AG04450 (cell line): Measurements from ENCODE around the gene TMEM145. TPM values are rescaled to one million over a fixed set of nuclear protein-coding genes. Genes with fewer than 3 reads are reported as not detected.

ENCODE experiments used
- CTCF ChIA-PET: fragments of 300-600, 350-600 bp; formaldehyde crosslinking; extraction: SDS; loops from one replicate; lab custom pipeline; 2022; ENCODE audit warnings: antibody characterized with exemption, inconsistent platforms; lab: Charles Lee
- POLR2A ChIA-PET: fragments of 350-600 bp; formaldehyde crosslinking; extraction: SDS; loops from one replicate; lab custom pipeline; 2021; ENCODE audit warnings: antibody characterized with exemption, inconsistent platforms; lab: Yijun Ruan, JAX
- DNase-seq: peaks from one replicate; pipeline ENCODE4 v3.0.0-alpha.2; 2011; ENCODE audit warnings: low read depth, low spot score
- H3K27ac ChIP-seq: one replicate; pipeline ENCODE4 v1.5.1; 2012; ENCODE audit warnings: low read depth, low read length, control low read depth
- H3K27me3 ChIP-seq: one replicate; pipeline ENCODE4 v1.6.0; 2012; ENCODE audit warnings: low read length; ENCODE audit not compliant: control insufficient read depth, insufficient read depth
- H3K4me3 ChIP-seq: 2 replicates; pipeline ENCODE4 v1.5.1; 2011; ENCODE audit warnings: mild to moderate bottlenecking, low read depth, low read length, control low read depth
- H3K9me3 ChIP-seq: 2 replicates; pipeline ENCODE4 v1.5.1; 2012; ENCODE audit warnings: low read length; ENCODE audit not compliant: control insufficient read depth, insufficient read depth
- polyA plus RNA-seq: library from polyadenylated mRNA; depleted of rRNA; stranded (reverse); fragments of >200 nt; gene quantifications from 2 replicates; pipeline ENCODE4 v1.2.3, GENCODE V29; 2011
- TF ChIP-seq, protein P1 (sequence below): IDR thresholded peaks from 2 replicates; pipeline ENCODE4 v1.5.1; 2011; ENCODE audit warnings: low read depth, low read length, control low read depth, inconsistent platforms

Gene TMEM145
- polyA plus RNA-seq, 1 experiment = not detected

- POLR2A ChIA-PET = interaction anchor here (0.6 to 2.3 kb wide), 2 partner anchors 12 to 22 kb away, joined by 3 to 10 read pairs; no protein-coding TSS in a partner anchor
- Histone ChIP-seq H3K9me3 (no peaks in the 10 kb centered on the region; the same call in 1 of the 2 replicates), H3K27me3 (no peaks in the 10 kb centered on the region), H3K4me3 (peak within 1 kb of the TSS; percentile 94), H3K27ac (peak within 1 kb of the TSS; percentile 98)
- TF ChIP-seq, protein P1, sequence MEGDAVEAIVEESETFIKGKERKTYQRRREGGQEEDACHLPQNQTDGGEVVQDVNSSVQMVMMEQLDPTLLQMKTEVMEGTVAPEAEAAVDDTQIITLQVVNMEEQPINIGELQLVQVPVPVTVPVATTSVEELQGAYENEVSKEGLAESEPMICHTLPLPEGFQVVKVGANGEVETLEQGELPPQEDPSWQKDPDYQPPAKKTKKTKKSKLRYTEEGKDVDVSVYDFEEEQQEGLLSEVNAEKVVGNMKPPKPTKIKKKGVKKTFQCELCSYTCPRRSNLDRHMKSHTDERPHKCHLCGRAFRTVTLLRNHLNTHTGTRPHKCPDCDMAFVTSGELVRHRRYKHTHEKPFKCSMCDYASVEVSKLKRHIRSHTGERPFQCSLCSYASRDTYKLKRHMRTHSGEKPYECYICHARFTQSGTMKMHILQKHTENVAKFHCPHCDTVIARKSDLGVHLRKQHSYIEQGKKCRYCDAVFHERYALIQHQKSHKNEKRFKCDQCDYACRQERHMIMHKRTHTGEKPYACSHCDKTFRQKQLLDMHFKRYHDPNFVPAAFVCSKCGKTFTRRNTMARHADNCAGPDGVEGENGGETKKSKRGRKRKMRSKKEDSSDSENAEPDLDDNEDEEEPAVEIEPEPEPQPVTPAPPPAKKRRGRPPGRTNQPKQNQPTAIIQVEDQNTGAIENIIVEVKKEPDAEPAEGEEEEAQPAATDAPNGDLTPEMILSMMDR = no peak
- DNase-seq = peak; percentile 100
- CTCF ChIA-PET = no interaction called here
Measured at GRCh38 chr19:42268704-42269477, 44.2 kb upstream of the TMEM145 start, which contains the start of gene CIC. Gene CIC, plus strand, starts transcription at chr19:42269252. Its CDS starts 2,532 bp downstream, at chr19:42271784.

DNA sequence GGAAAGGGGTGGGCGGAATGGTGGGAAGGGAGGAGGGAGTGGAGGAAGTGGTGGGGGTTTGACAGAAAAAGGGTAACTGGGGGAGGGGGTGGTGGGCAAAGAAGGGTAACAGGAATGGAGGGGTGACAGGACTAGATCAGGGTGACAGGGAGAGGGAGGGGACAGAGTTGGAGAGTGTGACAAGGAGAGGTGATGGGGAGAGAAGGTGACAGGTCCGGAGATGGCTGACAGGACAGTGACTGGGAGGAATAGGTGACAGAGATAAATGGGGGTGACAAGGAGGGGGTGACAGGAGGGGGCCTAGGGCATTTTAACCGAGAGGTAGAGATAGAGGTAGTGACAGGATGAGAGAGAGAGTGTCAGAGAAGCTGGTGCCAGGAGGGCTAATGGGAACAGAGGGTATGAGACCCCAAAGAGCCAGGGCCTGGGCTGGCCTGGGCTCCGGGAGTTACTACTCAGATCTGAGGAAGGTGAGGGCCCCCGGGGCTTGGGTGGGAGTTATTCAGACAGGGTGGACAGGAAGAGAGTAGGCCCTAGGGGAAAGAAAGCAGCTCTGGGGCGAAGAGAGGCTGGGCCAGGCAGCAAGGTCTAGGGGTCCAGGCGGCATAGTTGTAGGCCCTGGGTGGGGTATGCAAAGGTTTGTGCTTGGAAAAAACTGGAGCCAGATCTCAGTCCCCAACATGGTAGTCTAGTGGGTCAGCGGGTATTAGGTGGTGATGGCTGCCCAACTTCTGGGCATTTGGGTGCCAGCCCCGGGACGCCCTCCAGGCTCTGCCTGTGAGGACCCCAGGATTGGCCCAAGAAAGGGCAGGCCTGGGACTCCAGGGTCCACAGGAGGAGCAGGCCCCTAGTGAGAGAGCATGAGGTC, 43.4 kb upstream of the TMEM145 start:
- Histone ChIP-seq H3K27me3 (no peaks in the 10 kb centered on the region), H3K9me3 (no peaks in the 10 kb centered on the region; the same call in 1 of the 2 replicates), H3K4me3 (peak overlapping the region; percentile 89), H3K27ac (peak overlapping the region; percentile 88)
- ChIA-PET POLR2A (interaction anchor here (0.5 to 2.3 kb wide), 5 partner anchors 10 to 62 kb away, joined by 4 to 13 read pairs (median 8); no protein-coding TSS in a partner anchor), CTCF (interaction anchor here (2.0 kb wide), 1 partner anchor 10 kb away, joined by 22 read pairs; no protein-coding TSS in a partner anchor)
- no peak for DNase-seq
- TF ChIP-seq, protein P1 = no peak

- Histone ChIP-seq H3K27me3 (no peaks in the 10 kb centered on the region), H3K9me3 (no peaks in the 10 kb centered on the region; the same call in 1 of the 2 replicates), H3K4me3 (peak overlapping the region; percentile 89), H3K27ac (peak overlapping the region; percentile 88)
- POLR2A ChIA-PET = interaction anchor here (0.5 to 2.3 kb wide), 5 partner anchors 9 to 63 kb away, joined by 4 to 13 read pairs (median 8); no protein-coding TSS in a partner anchor
- CTCF ChIA-PET = interaction anchor here (2.0 kb wide), 1 partner anchor 9 kb away, joined by 22 read pairs; no protein-coding TSS in a partner anchor
- DNase-seq = no peak
- TF ChIP-seq, protein P1 = no peak
Measured at GRCh38 chr19:42270346-42271044, 42.6 kb upstream of the TMEM145 start.

GRCh38 chr19:42271045-42271419, 42.1 kb upstream of the TMEM145 start:
- Histone ChIP-seq H3K27ac (peak overlapping the region; percentile 88), H3K4me3 (peak overlapping the region; percentile 89), H3K9me3 (no peaks in the 10 kb centered on the region; the same call in 1 of the 2 replicates), H3K27me3 (no peaks in the 10 kb centered on the region)
- no peak for DNase-seq
- CTCF ChIA-PET = interaction anchor here (2.0 kb wide), 1 partner anchor 9 kb away, joined by 22 read pairs; no protein-coding TSS in a partner anchor
- POLR2A ChIA-PET = no interaction called here
- TF ChIP-seq, protein P1 = no peak
